HCT116 (cell line): ENCODE measurements around the gene MMP17. TPM values are rescaled to one million over a fixed set of nuclear protein-coding genes. Genes with fewer than 3 reads are reported as not detected.
A peak's percentile ranks its signal among the peaks of the same experiment; 100 is the strongest.

Experiments
- ATAC-seq: fragments of 200-7000 bp; cut with Tn5 transposase; 2 replicates; pipeline ENCODE4 v1.9.1; 2020; ENCODE audit warnings: mild to moderate bottlenecking, moderate library complexity
- BruUV-seq: library from RNA; stranded (reverse); fragments of 400-500 nt; replicated peaks from 2 replicates; lab custom pipeline; 2021; lab: Mats Ljungman, UMichigan
- CTCF ChIA-PET: fragments of 300-600 bp; sonication (Branson Sonifier 250); formaldehyde crosslinking; loops from one replicate; lab custom pipeline; 2021; ENCODE audit warnings: antibody characterized with exemption; lab: Charles Lee
- POLR2A ChIA-PET: fragments of 300-600, 350-600 bp; sonication (Branson Sonifier 250); formaldehyde crosslinking; loops from one replicate; lab custom pipeline; 2021; ENCODE audit warnings: antibody characterized with exemption; lab: Charles Lee
- RAD21 ChIA-PET, 2 experiments: fragments of 300-600 bp; sonication (Branson Sonifier 250); formaldehyde crosslinking; loops; one replicate each; lab custom pipeline; 2023; ENCODE audit warnings: low total read pairs in 2 of 2; ENCODE audit not compliant: uncharacterized antibody in 2 of 2, unreplicated experiment in 2 of 2, low non-redundant PET in 1 of 2; lab: Charles Lee
- DNase-seq: peaks from one replicate; pipeline ENCODE4 v3.0.0-alpha.2; 2010; ENCODE audit warnings: low read depth, low spot score
- H2AFZ ChIP-seq: fragments of 200-600 bp; shearing (Covaris generic), sonication (generic); 2 replicates; pipeline ENCODE4 v1.6.1; 2017; ENCODE audit warnings: low read depth, mixed run types, mixed read lengths, antibody characterized with exemption, low read length; ENCODE audit not compliant: poor library complexity, severe bottlenecking
- H3K27ac ChIP-seq: 2 replicates; pipeline ENCODE4 v1.5.1; 2012; ENCODE audit warnings: low read depth, low read length
- H3K27me3 ChIP-seq: fragments of 200-600 bp; sonication (generic); 2 replicates; pipeline ENCODE4 v1.6.1; 2016; ENCODE audit warnings: mixed run types, low read length, mixed read lengths; ENCODE audit not compliant: insufficient read depth
- H3K36me3 ChIP-seq, 2 experiments: fragments of 200-500 bp in 1 of 2; fragments of 200-600 bp in 1 of 2; sonication (Bioruptor generic) in 1 of 2; sonication (generic) in 1 of 2; 2 replicates each; pipeline versions ENCODE4 v1.5.1 to v1.6.1; 2014 to 2016; ENCODE audit warnings: low read length in 2 of 2, inconsistent platforms in 1 of 2, mixed read lengths in 1 of 2, mixed run types in 1 of 2; ENCODE audit not compliant: insufficient read depth in 2 of 2, control insufficient read depth in 1 of 2
- H3K4me1 ChIP-seq, 2 experiments: fragments of 200-600 bp in 1 of 2; sonication (generic) in 1 of 2; 2 replicates each; pipeline versions ENCODE4 v1.5.1 to v1.6.1; 2012 to 2017; ENCODE audit warnings: low read length in 2 of 2, inconsistent platforms in 1 of 2, mild to moderate bottlenecking in 1 of 2, mixed read lengths in 1 of 2, mixed run types in 1 of 2, moderate library complexity in 1 of 2; ENCODE audit not compliant: insufficient read depth in 2 of 2, control insufficient read depth in 1 of 2
- H3K4me2 ChIP-seq: fragments of 200-600 bp; sonication (generic); 2 replicates; pipeline ENCODE4 v1.6.1; 2017; ENCODE audit warnings: mixed run types, low read length, mixed read lengths
- H3K4me3 ChIP-seq, 2 experiments: fragments of 200-600 bp in 1 of 2; sonication (generic) in 1 of 2; replicated peaks in 1 of 2; 2 replicates each; pipeline ENCODE4 v1.5.1; 2011 to 2016; ENCODE audit warnings: low read length in 2 of 2, control low read depth in 1 of 2, low read depth in 1 of 2, mild to moderate bottlenecking in 1 of 2, mixed read lengths in 1 of 2, mixed run types in 1 of 2
- H3K79me2 ChIP-seq: fragments of 200-600 bp; sonication (generic); 2 replicates; pipeline ENCODE4 v1.6.1; 2017; ENCODE audit warnings: mild to moderate bottlenecking, mixed run types, low read length, moderate library complexity, mixed read lengths; ENCODE audit not compliant: insufficient read depth
- H3K9ac ChIP-seq: fragments of 200-600 bp; sonication (generic); 2 replicates; pipeline ENCODE4 v1.6.1; 2016; ENCODE audit warnings: low read length, mixed read lengths
- H3K9me2 ChIP-seq: fragments of 200-600 bp; sonication (generic), shearing (Covaris generic); 2 replicates; pipeline ENCODE4 v1.6.1; 2017; ENCODE audit warnings: mixed run types, mild to moderate bottlenecking, moderate library complexity; ENCODE audit not compliant: insufficient read depth
- H3K9me3 ChIP-seq, 2 experiments: fragments of 200-500 bp in 1 of 2; fragments of 200-600 bp in 1 of 2; sonication (Bioruptor generic) in 1 of 2; sonication (generic) in 1 of 2; 2 replicates each; pipeline ENCODE4 v1.6.1; 2014 to 2017; ENCODE audit warnings: low read length in 2 of 2, mixed read lengths in 2 of 2, inconsistent platforms in 1 of 2, low read depth in 1 of 2, mild to moderate bottlenecking in 1 of 2, mixed run types in 1 of 2, moderate library complexity in 1 of 2; ENCODE audit not compliant: control insufficient read depth in 1 of 2, insufficient read depth in 1 of 2
- H4K20me1 ChIP-seq: fragments of 200-600 bp; sonication (generic), shearing (Covaris generic); 2 replicates; pipeline ENCODE4 v1.6.1; 2017; ENCODE audit warnings: mixed run types, mild to moderate bottlenecking, moderate library complexity; ENCODE audit not compliant: insufficient read depth
- CBX3 ChIP-seq: IDR thresholded peaks from 2 replicates; pipeline ENCODE4 v1.6.1; 2012; ENCODE audit warnings: low read depth
- CEBPB ChIP-seq: IDR thresholded peaks from 2 replicates; pipeline ENCODE4 v1.6.1; 2012; ENCODE audit warnings: low read depth
- EGR1 ChIP-seq: IDR thresholded peaks from 2 replicates; pipeline ENCODE4 v1.6.1; 2012; ENCODE audit warnings: low read depth
- EZH2 ChIP-seq: fragments of 200-600 bp; sonication (generic); IDR thresholded peaks from 2 replicates; pipeline ENCODE4 v1.6.1; 2017; ENCODE audit warnings: antibody characterized with exemption, mixed run types
- EZH2phosphoT487 ChIP-seq: fragments of 200-600 bp; IDR thresholded peaks from 2 replicates; pipeline ENCODE4 v1.6.1; 2018; ENCODE audit warnings: antibody characterized with exemption, borderline replicate concordance
- JUND ChIP-seq: IDR thresholded peaks from 2 replicates; pipeline ENCODE4 v1.6.1; 2012
- POLR2A ChIP-seq: IDR thresholded peaks from 2 replicates; pipeline ENCODE4 v1.7.0; 2011; ENCODE audit warnings: borderline replicate concordance; ENCODE audit not compliant: insufficient read depth, insufficient read length; ENCODE audit errors: extremely low read depth
- POLR2AphosphoS5 ChIP-seq: IDR thresholded peaks from 2 replicates; pipeline ENCODE4 v1.6.1; 2011; ENCODE audit warnings: mild to moderate bottlenecking, low read depth, low read length, moderate library complexity
- SP1 ChIP-seq: IDR thresholded peaks from 2 replicates; pipeline ENCODE4 v1.6.1; 2012; ENCODE audit warnings: low read depth
- SRF ChIP-seq: IDR thresholded peaks from 2 replicates; pipeline ENCODE4 v1.6.1; 2012; ENCODE audit warnings: low read depth
- ZFX ChIP-seq: fragments of 450-650 bp; IDR thresholded peaks from 2 replicates; pipeline ENCODE4 v1.6.1; 2017
- ZNF274 ChIP-seq: fragments of 200-500 bp; sonication (Bioruptor generic); IDR thresholded peaks from 2 replicates; pipeline ENCODE4 v1.6.1; 2014; ENCODE audit warnings: mild to moderate bottlenecking, low read depth, low read length, inconsistent platforms
- intact Hi-C: fragments of 100-400 bp; cut with micrococcal nuclease; formaldehyde crosslinking; loops from 2 replicates; pipeline ENCODE4 v1.10.0; 2022
- total RNA-seq: library from RNA; stranded (reverse); gene quantifications from one replicate; pipeline ENCODE4 v1.2.1, GENCODE V29; 2021; ENCODE audit not compliant: unreplicated experiment
- TF ChIP-seq, protein P1 (sequence below), 3 experiments: fragments of 200-600 bp in 1 of 3; sonication (generic) in 1 of 3; IDR thresholded peaks in 2 of 3; conservative IDR thresholded peaks in 1 of 3; 2 replicates each; pipeline ENCODE4 v1.5.1; 2012 to 2017; ENCODE audit warnings: low read depth in 2 of 3, low read length in 2 of 3, antibody characterized with exemption in 1 of 3, borderline replicate concordance in 1 of 3, control low read depth in 1 of 3, mild to moderate bottlenecking in 1 of 3, mixed read lengths in 1 of 3, mixed run types in 1 of 3, moderate library complexity in 1 of 3; ENCODE audit not compliant: insufficient read depth in 1 of 3
- TF ChIP-seq, protein P2 (sequence below): IDR thresholded peaks from 2 replicates; pipeline ENCODE4 v1.6.1; 2012
- TF ChIP-seq, protein P3 (sequence below): IDR thresholded peaks from 2 replicates; pipeline ENCODE4 v1.6.1; 2012; ENCODE audit warnings: low read depth

MMP17 gene
- total RNA-seq, 1 experiment from 2014 or later = 14.3 TPM

DNA sequence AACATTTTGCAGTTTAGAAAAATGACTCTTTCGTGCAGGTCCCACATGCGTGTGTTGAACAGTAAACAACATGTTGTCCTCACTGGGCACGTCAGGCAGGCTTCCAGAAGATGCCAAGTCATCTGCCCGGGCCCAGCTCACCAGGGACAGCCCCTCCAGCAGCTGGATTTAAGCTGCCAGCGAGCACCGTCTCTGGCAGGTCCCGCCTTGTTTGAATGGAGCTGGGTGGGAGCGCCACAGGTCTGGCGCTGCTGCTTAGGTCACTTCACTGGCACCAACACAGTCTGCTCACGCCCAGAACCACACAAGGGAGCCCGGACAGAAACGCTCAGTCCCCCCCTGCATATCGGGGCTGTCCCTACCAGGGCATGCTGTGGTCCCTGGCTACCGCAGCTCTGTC, 33.1 kb upstream of the MMP17 start:
- H3K4me2 ChIP-seq = no peak overlapping the region
- no peaks in the 10 kb centered on the region for H3K9me2 ChIP-seq
- H3K36me3 ChIP-seq = peaks cover 10 to 28% of the 10 kb centered on the region in 2 experiments; a peak in 3 of 4 replicates
- BruUV-seq = no TSS peak
- H3K27ac ChIP-seq = no peak overlapping the region; the same call in 1 of the 2 replicates
- no peaks in the 10 kb centered on the region for H4K20me1 ChIP-seq
- ChIA-PET POLR2A (no interaction called here), RAD21 (no interaction called here), CTCF (no interaction called here)
- H3K79me2 ChIP-seq = no peaks in the 10 kb centered on the region
- intact Hi-C loops = no loop called here
- H3K4me3 ChIP-seq = no peak overlapping the region
- no peaks in the 10 kb centered on the region for H3K27me3 ChIP-seq
- H3K9me3 ChIP-seq = no peaks in the 10 kb centered on the region
- H3K9ac ChIP-seq = no peak overlapping the region
- 0 out of 2 replicates have a peak, but pooled peaks have one; percentile 3 for ATAC-seq
- no peak overlapping the region for H2AFZ ChIP-seq
- no peak for DNase-seq
- H3K4me1 ChIP-seq = no peaks in the 10 kb centered on the region; a peak in 1 of 4 replicates
- TF ChIP-seq POLR2AphosphoS5 (no peak), EZH2 (no peak), ZNF274 (no peak), SRF (no peak), EZH2phosphoT487 (no peak), EGR1 (no peak), ZFX (no peak), POLR2A (no peak), CBX3 (no peak), SP1 (no peak), CEBPB (no peak), JUND (no peak)
- TF ChIP-seq, protein P1, sequence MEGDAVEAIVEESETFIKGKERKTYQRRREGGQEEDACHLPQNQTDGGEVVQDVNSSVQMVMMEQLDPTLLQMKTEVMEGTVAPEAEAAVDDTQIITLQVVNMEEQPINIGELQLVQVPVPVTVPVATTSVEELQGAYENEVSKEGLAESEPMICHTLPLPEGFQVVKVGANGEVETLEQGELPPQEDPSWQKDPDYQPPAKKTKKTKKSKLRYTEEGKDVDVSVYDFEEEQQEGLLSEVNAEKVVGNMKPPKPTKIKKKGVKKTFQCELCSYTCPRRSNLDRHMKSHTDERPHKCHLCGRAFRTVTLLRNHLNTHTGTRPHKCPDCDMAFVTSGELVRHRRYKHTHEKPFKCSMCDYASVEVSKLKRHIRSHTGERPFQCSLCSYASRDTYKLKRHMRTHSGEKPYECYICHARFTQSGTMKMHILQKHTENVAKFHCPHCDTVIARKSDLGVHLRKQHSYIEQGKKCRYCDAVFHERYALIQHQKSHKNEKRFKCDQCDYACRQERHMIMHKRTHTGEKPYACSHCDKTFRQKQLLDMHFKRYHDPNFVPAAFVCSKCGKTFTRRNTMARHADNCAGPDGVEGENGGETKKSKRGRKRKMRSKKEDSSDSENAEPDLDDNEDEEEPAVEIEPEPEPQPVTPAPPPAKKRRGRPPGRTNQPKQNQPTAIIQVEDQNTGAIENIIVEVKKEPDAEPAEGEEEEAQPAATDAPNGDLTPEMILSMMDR (IDR thresholded peaks at IDR 0.05 in 2 of 3, conservative IDR thresholded peaks at IDR 0.05 in 1 of 3; ENCODE audit: borderline replicate concordance in 1 of 3, insufficient read depth in 1 of 3, low read depth in 2 of 3, low read length in 2 of 3) = no peak
- TF ChIP-seq, protein P2, sequence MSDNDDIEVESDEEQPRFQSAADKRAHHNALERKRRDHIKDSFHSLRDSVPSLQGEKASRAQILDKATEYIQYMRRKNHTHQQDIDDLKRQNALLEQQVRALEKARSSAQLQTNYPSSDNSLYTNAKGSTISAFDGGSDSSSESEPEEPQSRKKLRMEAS = no peak
- TF ChIP-seq, protein P3, sequence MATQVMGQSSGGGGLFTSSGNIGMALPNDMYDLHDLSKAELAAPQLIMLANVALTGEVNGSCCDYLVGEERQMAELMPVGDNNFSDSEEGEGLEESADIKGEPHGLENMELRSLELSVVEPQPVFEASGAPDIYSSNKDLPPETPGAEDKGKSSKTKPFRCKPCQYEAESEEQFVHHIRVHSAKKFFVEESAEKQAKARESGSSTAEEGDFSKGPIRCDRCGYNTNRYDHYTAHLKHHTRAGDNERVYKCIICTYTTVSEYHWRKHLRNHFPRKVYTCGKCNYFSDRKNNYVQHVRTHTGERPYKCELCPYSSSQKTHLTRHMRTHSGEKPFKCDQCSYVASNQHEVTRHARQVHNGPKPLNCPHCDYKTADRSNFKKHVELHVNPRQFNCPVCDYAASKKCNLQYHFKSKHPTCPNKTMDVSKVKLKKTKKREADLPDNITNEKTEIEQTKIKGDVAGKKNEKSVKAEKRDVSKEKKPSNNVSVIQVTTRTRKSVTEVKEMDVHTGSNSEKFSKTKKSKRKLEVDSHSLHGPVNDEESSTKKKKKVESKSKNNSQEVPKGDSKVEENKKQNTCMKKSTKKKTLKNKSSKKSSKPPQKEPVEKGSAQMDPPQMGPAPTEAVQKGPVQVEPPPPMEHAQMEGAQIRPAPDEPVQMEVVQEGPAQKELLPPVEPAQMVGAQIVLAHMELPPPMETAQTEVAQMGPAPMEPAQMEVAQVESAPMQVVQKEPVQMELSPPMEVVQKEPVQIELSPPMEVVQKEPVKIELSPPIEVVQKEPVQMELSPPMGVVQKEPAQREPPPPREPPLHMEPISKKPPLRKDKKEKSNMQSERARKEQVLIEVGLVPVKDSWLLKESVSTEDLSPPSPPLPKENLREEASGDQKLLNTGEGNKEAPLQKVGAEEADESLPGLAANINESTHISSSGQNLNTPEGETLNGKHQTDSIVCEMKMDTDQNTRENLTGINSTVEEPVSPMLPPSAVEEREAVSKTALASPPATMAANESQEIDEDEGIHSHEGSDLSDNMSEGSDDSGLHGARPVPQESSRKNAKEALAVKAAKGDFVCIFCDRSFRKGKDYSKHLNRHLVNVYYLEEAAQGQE = no peak
